Esophagus squamous epithelium (tissue), 5 donors: ENCODE data around the gene MFSD6L. TPM values are rescaled to one million over a fixed set of nuclear protein-coding genes. Genes with fewer than 3 reads are reported as not detected.

Experiments used
- DNase-seq: peaks from one replicate; lab custom pipeline; 2025; lab: John Stamatoyannopoulos, UW
- H3K27ac ChIP-seq, 4 donors: fragments of 200-600 bp; sonication (generic); one replicate each; pipeline ENCODE4 v1.5.1; 2016 to 2019; ENCODE audit warnings: mild to moderate bottlenecking in 1 of 4
- H3K27me3 ChIP-seq, 4 donors: fragments of 200-600 bp; sonication (generic); 1 replicate in 3 of 4; 2 replicates in 1 of 4; pipeline versions ENCODE4 v1.5.1 to v1.6.0; 2017 to 2021; ENCODE audit warnings: antibody characterized with exemption in 1 of 4
- H3K36me3 ChIP-seq, 3 donors: fragments of 200-600 bp; sonication (generic); one replicate each; pipeline ENCODE4 v1.5.1; 2016 to 2019
- H3K4me1 ChIP-seq, 3 donors: fragments of 200-600 bp; sonication (generic); one replicate each; pipeline ENCODE4 v1.5.1; 2017 to 2019
- H3K4me3 ChIP-seq, 4 donors: fragments of 200-600 bp; sonication (generic); 1 replicate in 3 of 4; 2 replicates in 1 of 4; pipeline ENCODE4 v1.5.1; 2016 to 2019; ENCODE audit warnings: mild to moderate bottlenecking in 2 of 4, moderate library complexity in 1 of 4
- H3K9me3 ChIP-seq, 3 donors: fragments of 200-600 bp; sonication (generic); one replicate each; pipeline ENCODE4 v1.5.1; 2016 to 2019
- POLR2A ChIP-seq, 4 donors: fragments of 450-650 bp; IDR thresholded peaks; one replicate each; pipeline ENCODE4 v1.6.1; 2017; ENCODE audit warnings: antibody characterized with exemption in 4 of 4, mild to moderate bottlenecking in 4 of 4, moderate library complexity in 3 of 4
- WGBS, 2 donors: methylation state at CpG; one replicate each; pipeline ENCODE4 v1.1.5; 2018; 5-methylcytosine and 5-hydroxymethylcytosine counted together
- intact Hi-C: fragments of 100-400 bp; cut with DNase I; formaldehyde crosslinking; loops from one replicate; pipeline ENCODE4 v1.15.0; 2022
- total RNA-seq, 4 donors: library from RNA; depleted of rRNA; stranded (reverse); fragments of >200 nt; gene quantifications; one replicate each; pipeline ENCODE4 v1.1.0, GENCODE V29; 2016
- TF ChIP-seq, protein P1 (sequence below), 6 experiments: fragments of 450-650 bp in 4 of 6; fragments of 200-600 bp in 2 of 6; sonication (generic) in 2 of 6; IDR thresholded peaks; one replicate each; pipeline ENCODE4 v1.5.1; 2016 to 2019; ENCODE audit warnings: antibody characterized with exemption in 6 of 6, mild to moderate bottlenecking in 4 of 6, moderate library complexity in 4 of 6
- donor health status: DM: yes; HTN: yes; CAD: no.

Gene MFSD6L
- total RNA-seq, 4 donors from 2014 or later: 0.19 to 0.62 (median 0.48) TPM

DNA sequence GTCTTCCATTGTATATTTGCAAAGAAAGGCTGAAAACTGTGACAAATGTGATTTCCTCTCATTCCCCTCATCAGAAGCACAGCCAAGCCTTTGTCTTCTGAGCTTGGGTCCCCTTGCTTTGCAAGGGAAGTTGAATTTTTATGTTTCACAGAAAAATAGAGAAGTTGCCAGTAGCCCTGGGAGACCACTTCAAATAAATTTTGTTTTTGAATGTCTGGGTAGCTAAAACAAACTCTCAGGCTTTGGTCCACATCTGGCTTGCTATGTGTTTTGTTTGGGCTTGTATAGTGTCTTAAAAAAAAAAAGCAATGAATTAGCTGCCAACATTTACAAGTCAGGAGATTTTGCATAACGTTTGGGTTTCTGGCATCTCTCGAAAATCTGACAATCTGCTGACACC lies 44.2 kb upstream of the MFSD6L start:
- H3K4me1 ChIP-seq: no peaks in the 10 kb centered on the region
- H3K9me3 ChIP-seq: no peaks in the 10 kb centered on the region
- no peaks in the 10 kb centered on the region for H3K27me3 ChIP-seq
- TF ChIP-seq, protein P1, sequence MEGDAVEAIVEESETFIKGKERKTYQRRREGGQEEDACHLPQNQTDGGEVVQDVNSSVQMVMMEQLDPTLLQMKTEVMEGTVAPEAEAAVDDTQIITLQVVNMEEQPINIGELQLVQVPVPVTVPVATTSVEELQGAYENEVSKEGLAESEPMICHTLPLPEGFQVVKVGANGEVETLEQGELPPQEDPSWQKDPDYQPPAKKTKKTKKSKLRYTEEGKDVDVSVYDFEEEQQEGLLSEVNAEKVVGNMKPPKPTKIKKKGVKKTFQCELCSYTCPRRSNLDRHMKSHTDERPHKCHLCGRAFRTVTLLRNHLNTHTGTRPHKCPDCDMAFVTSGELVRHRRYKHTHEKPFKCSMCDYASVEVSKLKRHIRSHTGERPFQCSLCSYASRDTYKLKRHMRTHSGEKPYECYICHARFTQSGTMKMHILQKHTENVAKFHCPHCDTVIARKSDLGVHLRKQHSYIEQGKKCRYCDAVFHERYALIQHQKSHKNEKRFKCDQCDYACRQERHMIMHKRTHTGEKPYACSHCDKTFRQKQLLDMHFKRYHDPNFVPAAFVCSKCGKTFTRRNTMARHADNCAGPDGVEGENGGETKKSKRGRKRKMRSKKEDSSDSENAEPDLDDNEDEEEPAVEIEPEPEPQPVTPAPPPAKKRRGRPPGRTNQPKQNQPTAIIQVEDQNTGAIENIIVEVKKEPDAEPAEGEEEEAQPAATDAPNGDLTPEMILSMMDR (IDR thresholded peaks at IDR 0.05): no peak
- TF ChIP-seq POLR2A (IDR thresholded peaks at IDR 0.05): no peak
- no peak for DNase-seq
- 5 to 20% methylated on average over 2 of the region's 2 CpGs for WGBS, 2 donors
- H3K4me3 ChIP-seq: no peak overlapping the region
- H3K27ac ChIP-seq: no peak overlapping the region
- H3K36me3 ChIP-seq: no peaks in the 10 kb centered on the region
- intact Hi-C loops: no loop called here

DNA sequence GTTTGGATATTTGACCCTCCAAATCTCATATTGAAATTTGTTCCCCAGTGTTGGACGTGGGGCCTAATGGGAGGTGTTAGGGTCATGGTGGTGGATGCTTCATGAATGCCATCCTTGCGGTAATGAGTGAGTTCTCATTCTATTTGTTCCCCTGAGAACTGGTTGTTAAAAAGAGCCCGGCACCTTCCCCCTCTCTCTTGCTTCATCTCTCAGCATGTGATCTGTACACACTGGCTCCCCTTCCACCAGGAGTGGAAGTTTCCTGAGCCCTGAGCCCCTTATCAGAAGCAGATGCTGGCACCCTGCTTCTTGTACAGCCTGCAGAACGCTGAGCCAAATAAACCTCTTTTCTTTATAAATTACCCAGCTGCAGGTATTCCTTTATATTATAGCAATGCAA lies 42.7 kb upstream of the MFSD6L start:
- intact Hi-C loops: no loop called here
- peaks cover 0 to 8% (median 0%) of the 10 kb centered on the region in 4 donors for H3K27me3 ChIP-seq
- WGBS, 2 donors: 72 to 80% methylated on average over 4 of the region's 4 CpGs
- H3K9me3 ChIP-seq: no peaks in the 10 kb centered on the region
- H3K4me3 ChIP-seq: no peak overlapping the region
- H3K36me3 ChIP-seq: no peaks in the 10 kb centered on the region
- DNase-seq: no peak
- no peak overlapping the region for H3K27ac ChIP-seq
- H3K4me1 ChIP-seq: no peaks in the 10 kb centered on the region
- TF ChIP-seq POLR2A (IDR thresholded peaks at IDR 0.05): no peak
- TF ChIP-seq, protein P1 (IDR thresholded peaks at IDR 0.05): no peak

DNA sequence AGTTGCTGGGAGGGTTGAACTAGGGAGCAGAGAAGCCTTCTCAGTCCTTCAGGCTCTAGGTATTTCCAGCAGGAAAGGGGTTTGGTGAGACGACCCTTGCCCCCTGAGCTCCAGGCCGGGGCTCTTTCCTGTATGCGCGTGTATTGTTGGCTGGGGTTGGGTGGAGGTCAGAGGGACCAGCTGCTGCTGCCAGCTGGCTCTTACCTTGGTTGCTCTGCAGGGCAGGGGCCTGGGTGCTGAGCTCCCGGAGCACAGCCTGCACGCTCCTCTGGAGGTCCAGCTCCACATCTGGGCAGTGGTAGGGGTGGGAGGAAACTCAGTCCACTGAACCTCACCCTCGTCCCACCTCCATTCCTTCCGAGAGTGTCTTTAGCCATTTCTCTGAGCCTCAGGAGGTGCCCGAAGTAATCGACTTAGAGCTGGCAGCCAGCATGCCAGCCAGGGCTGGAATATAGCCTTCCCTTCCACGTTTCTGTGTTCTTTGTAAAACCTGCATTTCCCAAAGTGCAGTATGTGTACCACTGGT lies 40.3 kb upstream of the MFSD6L start:
- 32 to 58% methylated on average over 3 to 9 of the region's 11 CpGs for WGBS, 2 donors
- TF ChIP-seq, protein P1 (IDR thresholded peaks at IDR 0.05): no peak
- TF ChIP-seq POLR2A (IDR thresholded peaks at IDR 0.05): no peak
- no peaks in the 10 kb centered on the region for H3K4me1 ChIP-seq
- peaks cover 0 to 30% (median 0%) of the 10 kb centered on the region in 4 donors for H3K27me3 ChIP-seq
- DNase-seq: no peak
- no peaks in the 10 kb centered on the region for H3K9me3 ChIP-seq
- H3K4me3 ChIP-seq: no peak overlapping the region
- intact Hi-C loops: no loop called here
- H3K36me3 ChIP-seq: no peaks in the 10 kb centered on the region
- no peak overlapping the region for H3K27ac ChIP-seq

DNA sequence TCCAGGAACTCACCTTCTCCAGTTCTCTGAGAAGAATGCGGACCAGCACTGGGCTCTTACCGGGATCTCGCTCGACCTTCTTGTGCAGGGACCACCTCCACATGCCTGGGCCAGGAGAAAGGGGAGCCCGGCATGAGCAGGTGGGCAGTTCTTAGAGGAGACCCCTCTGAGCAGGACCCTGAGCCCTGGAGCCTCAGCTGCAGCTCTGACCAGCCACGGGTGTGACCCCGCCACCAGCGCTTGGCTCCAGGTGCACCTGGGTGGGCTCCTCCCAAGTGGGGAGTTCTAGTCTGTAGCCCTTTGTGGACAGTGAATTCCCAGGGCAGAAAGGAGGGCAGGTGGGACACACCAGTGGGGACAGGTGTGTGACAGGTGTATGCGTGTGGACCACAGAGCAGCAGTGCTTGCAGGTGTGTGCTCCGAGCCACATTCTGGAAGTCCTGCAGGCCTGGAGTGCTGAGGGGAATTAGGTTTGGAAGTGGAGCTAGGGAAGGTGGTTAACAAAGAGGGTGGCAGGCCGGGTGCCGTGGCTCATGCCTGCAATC lies 39.5 kb upstream of the MFSD6L start:
- no peaks in the 10 kb centered on the region for H3K36me3 ChIP-seq
- WGBS, 2 donors: 86 to 89% methylated on average over 5 to 7 of the region's 12 CpGs
- intact Hi-C loops: no loop called here
- no peaks in the 10 kb centered on the region for H3K4me1 ChIP-seq
- peaks cover 0 to 37% (median 0%) of the 10 kb centered on the region in 4 donors for H3K27me3 ChIP-seq
- TF ChIP-seq, protein P1 (IDR thresholded peaks at IDR 0.05): no peak
- TF ChIP-seq POLR2A (IDR thresholded peaks at IDR 0.05): no peak
- DNase-seq: no peak
- H3K4me3 ChIP-seq: no peak overlapping the region
- no peaks in the 10 kb centered on the region for H3K9me3 ChIP-seq
- no peak overlapping the region for H3K27ac ChIP-seq

DNA sequence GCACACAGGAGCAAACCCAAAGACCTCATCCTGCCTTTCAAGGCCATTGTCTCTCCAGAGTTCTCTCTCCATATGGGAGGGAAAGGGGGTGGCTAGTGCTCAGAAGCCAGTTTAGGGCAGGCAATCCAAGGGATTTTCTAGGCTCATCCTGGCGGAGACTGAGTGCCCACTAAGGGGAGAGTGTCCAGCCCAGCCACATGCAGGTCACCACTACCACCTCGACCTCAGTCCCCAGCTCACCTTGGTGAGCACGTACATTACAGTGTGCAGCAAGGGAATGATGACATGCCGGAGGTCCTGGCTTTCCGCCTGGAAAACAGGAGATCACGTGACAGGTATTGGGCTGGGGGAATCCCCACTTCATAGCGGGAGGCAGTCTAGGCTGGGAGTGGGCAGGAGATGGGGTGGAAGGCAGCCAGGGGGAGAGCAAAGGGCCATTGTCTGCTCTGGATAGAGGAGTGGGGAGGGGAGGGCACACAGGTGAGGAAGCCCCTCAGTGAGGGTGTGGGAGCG lies 38.5 kb upstream of the MFSD6L start:
- intact Hi-C loops: no loop called here
- no peak overlapping the region for H3K4me3 ChIP-seq
- H3K9me3 ChIP-seq: no peaks in the 10 kb centered on the region
- DNase-seq: no peak
- no peaks in the 10 kb centered on the region for H3K36me3 ChIP-seq
- H3K27ac ChIP-seq: no peak overlapping the region
- H3K4me1 ChIP-seq: no peaks in the 10 kb centered on the region
- TF ChIP-seq, protein P1 (IDR thresholded peaks at IDR 0.05): no peak
- TF ChIP-seq POLR2A (IDR thresholded peaks at IDR 0.05): no peak
- peaks cover 0 to 46% (median 0%) of the 10 kb centered on the region in 4 donors for H3K27me3 ChIP-seq
- 26 to 37% methylated on average over 4 to 6 of the region's 8 CpGs for WGBS, 2 donors
